ENCODE measurements around the gene HIC1. TPM values are rescaled to one million over a fixed set of nuclear protein-coding genes. Genes with fewer than 3 reads are reported as not detected.

The HIC1 gene
- total RNA-seq, 1 donor from 2014 or later: 8.8 TPM

DNA sequence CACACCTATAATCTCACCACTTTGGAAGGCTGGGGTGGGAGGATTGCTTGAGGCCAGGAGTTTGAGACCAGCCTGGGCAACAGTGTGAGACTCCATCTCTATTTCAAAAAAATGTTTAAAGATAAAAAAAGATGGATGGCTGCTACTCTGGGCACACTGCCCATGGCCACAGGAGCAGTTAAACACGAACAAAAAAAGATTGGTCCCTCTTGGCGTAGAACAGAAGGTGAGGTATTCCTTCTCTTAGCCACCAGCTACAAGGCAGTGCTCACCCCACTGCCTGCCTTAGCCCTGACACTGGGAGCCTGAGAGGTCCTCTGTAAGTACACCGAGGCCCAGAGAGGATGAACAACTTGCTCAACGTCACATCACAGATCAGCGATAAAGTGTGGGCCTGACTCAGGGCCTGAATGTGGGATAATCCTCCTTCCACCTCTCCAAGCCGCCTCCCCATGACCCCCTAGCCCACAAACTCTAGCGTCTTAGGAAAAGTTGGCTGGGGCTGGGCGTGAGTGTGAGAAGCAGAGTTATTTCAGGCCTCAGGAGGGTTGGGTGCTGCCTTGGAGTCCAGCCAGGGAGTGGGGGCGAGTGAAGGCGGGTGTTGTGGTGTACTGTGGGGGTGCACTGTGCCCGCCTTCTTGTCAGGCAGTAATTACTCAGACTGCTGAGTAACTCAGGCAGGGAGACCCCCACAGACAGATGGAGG, 27.2 kb upstream of the HIC1 start:
- TF ChIP-seq, protein P1, sequence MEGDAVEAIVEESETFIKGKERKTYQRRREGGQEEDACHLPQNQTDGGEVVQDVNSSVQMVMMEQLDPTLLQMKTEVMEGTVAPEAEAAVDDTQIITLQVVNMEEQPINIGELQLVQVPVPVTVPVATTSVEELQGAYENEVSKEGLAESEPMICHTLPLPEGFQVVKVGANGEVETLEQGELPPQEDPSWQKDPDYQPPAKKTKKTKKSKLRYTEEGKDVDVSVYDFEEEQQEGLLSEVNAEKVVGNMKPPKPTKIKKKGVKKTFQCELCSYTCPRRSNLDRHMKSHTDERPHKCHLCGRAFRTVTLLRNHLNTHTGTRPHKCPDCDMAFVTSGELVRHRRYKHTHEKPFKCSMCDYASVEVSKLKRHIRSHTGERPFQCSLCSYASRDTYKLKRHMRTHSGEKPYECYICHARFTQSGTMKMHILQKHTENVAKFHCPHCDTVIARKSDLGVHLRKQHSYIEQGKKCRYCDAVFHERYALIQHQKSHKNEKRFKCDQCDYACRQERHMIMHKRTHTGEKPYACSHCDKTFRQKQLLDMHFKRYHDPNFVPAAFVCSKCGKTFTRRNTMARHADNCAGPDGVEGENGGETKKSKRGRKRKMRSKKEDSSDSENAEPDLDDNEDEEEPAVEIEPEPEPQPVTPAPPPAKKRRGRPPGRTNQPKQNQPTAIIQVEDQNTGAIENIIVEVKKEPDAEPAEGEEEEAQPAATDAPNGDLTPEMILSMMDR (IDR thresholded peaks at IDR 0.05): no peak
- H3K36me3 Mint-ChIP-seq (ENCODE audit: low read depth): no peaks in the 10 kb centered on the region
- no peaks in the 10 kb centered on the region for H3K9me3 Mint-ChIP-seq (ENCODE audit: low read depth)
- peaks cover 7% of the 10 kb centered on the region for H3K27me3 Mint-ChIP-seq (ENCODE audit: low read depth)
- H3K4me3 Mint-ChIP-seq (ENCODE audit: unreplicated experiment): no peak overlapping the region
- DNase-seq (ENCODE audit: low spot score): no peak
- peaks cover 22% of the 10 kb centered on the region for H3K4me1 Mint-ChIP-seq (ENCODE audit: low read depth)
- H3K27ac Mint-ChIP-seq (ENCODE audit: unreplicated experiment): no peak overlapping the region

DNA sequence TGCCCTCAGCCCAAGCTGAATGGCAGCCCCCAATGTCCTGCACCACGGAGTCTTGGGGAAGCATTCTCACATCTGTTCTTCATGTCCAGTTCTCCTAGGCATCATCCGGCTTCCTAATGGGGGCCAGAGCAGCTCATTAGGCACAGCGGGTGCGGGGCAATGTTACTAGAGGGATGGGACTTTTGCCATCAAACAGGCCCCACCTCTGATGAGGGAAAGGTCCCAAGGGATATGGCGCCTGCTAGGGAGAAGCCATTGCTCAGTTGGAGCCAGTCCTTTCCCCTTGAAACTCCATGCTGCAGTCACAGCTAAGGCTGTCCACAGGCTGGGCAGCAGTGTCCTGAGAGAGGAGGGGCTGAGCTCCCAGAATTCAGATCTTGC, 26.7 kb upstream of the HIC1 start:
- Mint-ChIP-seq H3K4me3 (ENCODE audit: unreplicated experiment) (no peak overlapping the region), H3K4me1 (ENCODE audit: low read depth) (peaks cover 26% of the 10 kb centered on the region), H3K27me3 (ENCODE audit: low read depth) (peaks cover 7% of the 10 kb centered on the region), H3K9me3 (ENCODE audit: low read depth) (no peaks in the 10 kb centered on the region), H3K27ac (ENCODE audit: unreplicated experiment) (no peak overlapping the region), H3K36me3 (ENCODE audit: low read depth) (no peaks in the 10 kb centered on the region)
- no peak for DNase-seq (ENCODE audit: low spot score)
- TF ChIP-seq, protein P1 (IDR thresholded peaks at IDR 0.05): no peak

DNA sequence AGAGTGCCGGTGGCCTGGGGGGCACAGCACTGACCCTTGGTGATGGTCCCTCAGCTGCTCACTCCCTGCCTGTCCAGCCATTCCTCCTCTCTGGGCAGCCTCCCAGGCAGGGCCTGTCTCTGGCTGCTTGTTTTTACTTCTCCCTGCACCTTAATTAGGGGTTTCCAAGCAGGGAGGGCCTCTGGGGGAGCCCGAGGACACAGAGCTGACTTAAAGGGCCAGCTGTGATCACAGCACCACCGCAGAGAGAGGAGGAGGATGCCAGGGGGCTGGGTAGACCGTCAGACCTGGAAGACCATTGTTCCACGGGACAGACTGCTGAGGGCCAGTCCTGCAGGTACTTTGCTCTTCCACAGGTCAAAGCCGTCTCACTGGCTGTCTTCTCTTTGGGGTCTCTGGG, 26.2 kb upstream of the HIC1 start:
- Mint-ChIP-seq H3K4me3 (ENCODE audit: unreplicated experiment) (no peak overlapping the region), H3K4me1 (ENCODE audit: low read depth) (peaks cover 27% of the 10 kb centered on the region), H3K9me3 (ENCODE audit: low read depth) (no peaks in the 10 kb centered on the region), H3K36me3 (ENCODE audit: low read depth) (no peaks in the 10 kb centered on the region), H3K27me3 (ENCODE audit: low read depth) (peaks cover 7% of the 10 kb centered on the region), H3K27ac (ENCODE audit: unreplicated experiment) (no peak overlapping the region)
- DNase-seq (ENCODE audit: low spot score): no peak
- TF ChIP-seq, protein P1 (IDR thresholded peaks at IDR 0.05): no peak

DNA sequence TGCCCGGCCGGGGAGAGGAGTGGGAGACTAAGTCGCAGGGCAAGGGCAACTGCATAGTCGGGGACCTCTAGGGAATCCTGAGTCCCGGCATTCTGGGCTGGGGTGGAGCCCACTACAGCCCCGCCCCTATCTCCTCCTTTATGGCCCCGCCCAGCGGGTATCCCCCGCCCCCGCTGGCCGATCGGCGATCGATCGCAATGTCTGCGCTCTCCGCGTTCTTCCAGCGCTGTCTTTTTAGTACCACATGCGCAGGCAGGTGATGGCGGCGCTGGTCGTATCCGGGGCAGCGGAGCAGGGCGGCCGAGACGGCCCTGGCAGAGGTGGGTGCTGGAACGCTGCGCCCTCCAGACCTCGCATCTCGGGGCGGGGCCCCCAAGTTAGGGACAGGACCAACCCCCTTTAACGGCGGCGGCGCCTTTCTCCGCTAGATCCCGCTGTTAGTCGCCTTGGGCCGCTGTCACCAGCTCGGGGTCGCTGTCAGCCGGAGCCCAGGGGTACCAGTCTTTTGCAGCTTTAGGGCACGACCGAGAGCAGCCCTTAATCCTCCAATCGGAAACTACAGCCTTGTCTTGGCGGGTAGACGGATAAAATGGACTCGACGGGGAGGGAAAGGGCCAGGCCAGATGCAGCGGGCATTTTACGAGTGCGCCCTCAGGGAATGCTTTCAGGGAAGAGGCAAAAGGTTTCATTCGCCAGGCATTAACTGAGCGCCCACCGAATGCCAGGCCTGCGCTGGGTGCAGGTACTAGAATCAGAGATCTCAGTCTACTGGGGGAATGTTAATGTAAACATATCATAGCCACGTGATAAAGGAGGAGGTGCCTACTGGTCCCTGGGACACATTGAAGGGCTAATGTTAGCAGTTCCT, 24.8 kb upstream of the HIC1 start, which contains the start of gene DPH1:
Gene DPH1, plus strand, starts transcription at position 243 of the 868 bp plus-strand sequence. Its CDS starts 17 bp downstream, at position 260.
- Mint-ChIP-seq H3K9me3 (ENCODE audit: low read depth) (no peaks in the 10 kb centered on the region), H3K27ac (ENCODE audit: unreplicated experiment) (peak within 1 kb of the TSS; percentile 90), H3K36me3 (ENCODE audit: low read depth) (no peaks in the 10 kb centered on the region), H3K27me3 (ENCODE audit: low read depth) (peaks cover 6% of the 10 kb centered on the region), H3K4me3 (ENCODE audit: unreplicated experiment) (peak within 1 kb of the TSS; percentile 96), H3K4me1 (ENCODE audit: low read depth) (peaks cover 24% of the 10 kb centered on the region)
- no peak for DNase-seq (ENCODE audit: low spot score)
- TF ChIP-seq, protein P1 (IDR thresholded peaks at IDR 0.05): no peak

DNA sequence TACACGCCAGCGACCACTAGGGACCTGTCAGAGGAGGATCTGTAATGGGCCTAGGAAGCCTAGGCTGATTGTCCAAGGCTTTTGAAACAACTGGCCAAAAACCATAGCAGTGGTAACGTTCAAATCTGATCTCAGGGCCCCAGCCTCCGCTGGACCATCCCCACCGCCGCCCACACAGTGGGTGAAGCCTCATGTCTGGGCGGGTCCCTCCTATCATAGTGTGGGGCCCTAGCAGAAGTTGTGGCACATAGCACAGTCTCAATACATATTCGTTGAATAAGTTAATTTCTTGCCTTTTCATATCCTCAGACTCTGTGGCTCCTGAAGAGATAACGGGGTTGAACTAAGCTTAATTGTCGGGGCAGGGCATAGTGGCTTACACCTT, 24.1 kb upstream of the HIC1 start:
- Mint-ChIP-seq H3K9me3 (ENCODE audit: low read depth) (no peaks in the 10 kb centered on the region), H3K36me3 (ENCODE audit: low read depth) (no peaks in the 10 kb centered on the region), H3K4me1 (ENCODE audit: low read depth) (peaks cover 21% of the 10 kb centered on the region), H3K27ac (ENCODE audit: unreplicated experiment) (peak overlapping the region; percentile 90), H3K27me3 (ENCODE audit: low read depth) (peaks cover 6% of the 10 kb centered on the region), H3K4me3 (ENCODE audit: unreplicated experiment) (peak overlapping the region; percentile 96)
- no peak for DNase-seq (ENCODE audit: low spot score)
- TF ChIP-seq, protein P1 (IDR thresholded peaks at IDR 0.05): peak; percentile 79

All from chondrocyte (in vitro differentiated cells).